SK-N-SH (cell line): ENCODE results near the gene CUL3.

ENCODE experiments used
- CHD2 ChIP-seq: fragments of 150-350 bp; IDR thresholded peaks from 2 replicates; pipeline ENCODE4 v1.6.1; 2018; ENCODE audit warnings: low read length; ENCODE audit not compliant: partially characterized antibody
- ELF1 ChIP-seq: IDR thresholded peaks from 2 replicates; pipeline ENCODE4 v1.4.0; 2012
- IRF3 ChIP-seq: fragments of 150-350 bp; IDR thresholded peaks from 2 replicates; pipeline ENCODE4 v1.6.1; 2016; ENCODE audit warnings: mild to moderate bottlenecking, low read depth, low read length
- MAX ChIP-seq: IDR thresholded peaks from 2 replicates; pipeline ENCODE4 v1.4.0; 2012; ENCODE audit warnings: low read depth
- MXI1 ChIP-seq: IDR thresholded peaks from 2 replicates; pipeline ENCODE4 v1.6.1; 2012; ENCODE audit warnings: mild to moderate bottlenecking, low read depth, low read length, improper control_type of control experiment
- PBX3 ChIP-seq: IDR thresholded peaks from 2 replicates; pipeline ENCODE4; 2012
- POLR2AphosphoS5 ChIP-seq: IDR thresholded peaks from 2 replicates; pipeline ENCODE4 v1.6.1; 2012; ENCODE audit warnings: low read depth, low read length
- RAD21 ChIP-seq: IDR thresholded peaks from 2 replicates; pipeline ENCODE4 v1.6.1; 2012; ENCODE audit warnings: mild to moderate bottlenecking, low read length
- RXRA ChIP-seq: IDR thresholded peaks from 2 replicates; pipeline ENCODE4 v1.4.0; 2012; ENCODE audit warnings: low read depth, mild to moderate bottlenecking, borderline replicate concordance
- SMC3 ChIP-seq: IDR thresholded peaks from 2 replicates; pipeline ENCODE4 v1.6.1; 2012; ENCODE audit warnings: low read depth, low read length, improper control_type of control experiment
- YY1 ChIP-seq: IDR thresholded peaks from 2 replicates; pipeline ENCODE4 v1.4.0; 2012; ENCODE audit warnings: low read depth, mild to moderate bottlenecking
- TF ChIP-seq, protein P1 (sequence below): fragments of 200-600 bp; sonication (generic); IDR thresholded peaks from 2 replicates; pipeline ENCODE4 v1.6.1; 2017; ENCODE audit warnings: antibody characterized with exemption, mild to moderate bottlenecking, moderate library complexity
- TF ChIP-seq, protein P2 (sequence below): IDR thresholded peaks from 2 replicates; pipeline ENCODE4 v1.6.1; 2012; ENCODE audit warnings: mild to moderate bottlenecking, low read depth, low read length, moderate library complexity
- TF ChIP-seq, protein P3 (sequence below): fragments of 150-350 bp; IDR thresholded peaks from 2 replicates; pipeline ENCODE4 v1.6.1; 2017; ENCODE audit warnings: antibody characterized with exemption, low read length, low read depth, borderline replicate concordance

DNA sequence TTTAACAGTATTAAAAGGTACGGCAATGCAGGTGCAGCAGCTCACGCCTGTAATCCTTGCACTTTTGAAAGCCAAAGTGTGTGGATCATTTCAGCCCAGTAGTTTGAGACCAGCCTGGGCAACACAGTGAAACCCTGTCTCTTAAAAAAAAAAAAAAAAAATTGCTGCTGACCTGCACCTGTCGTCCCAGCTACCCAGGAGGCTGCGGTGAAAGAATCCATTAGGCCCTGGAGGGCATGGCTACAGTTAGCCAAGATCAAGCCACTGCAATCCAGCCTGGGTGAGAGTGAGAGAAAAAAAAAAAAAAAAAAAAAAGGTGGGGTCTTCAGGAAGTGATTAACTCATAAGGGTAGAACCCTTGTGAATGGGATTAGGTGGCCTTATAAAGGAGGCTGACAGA, 12.8 kb downstream of the CUL3 start:
- no peak for TF ChIP-seq MXI1
- TF ChIP-seq, protein P1, sequence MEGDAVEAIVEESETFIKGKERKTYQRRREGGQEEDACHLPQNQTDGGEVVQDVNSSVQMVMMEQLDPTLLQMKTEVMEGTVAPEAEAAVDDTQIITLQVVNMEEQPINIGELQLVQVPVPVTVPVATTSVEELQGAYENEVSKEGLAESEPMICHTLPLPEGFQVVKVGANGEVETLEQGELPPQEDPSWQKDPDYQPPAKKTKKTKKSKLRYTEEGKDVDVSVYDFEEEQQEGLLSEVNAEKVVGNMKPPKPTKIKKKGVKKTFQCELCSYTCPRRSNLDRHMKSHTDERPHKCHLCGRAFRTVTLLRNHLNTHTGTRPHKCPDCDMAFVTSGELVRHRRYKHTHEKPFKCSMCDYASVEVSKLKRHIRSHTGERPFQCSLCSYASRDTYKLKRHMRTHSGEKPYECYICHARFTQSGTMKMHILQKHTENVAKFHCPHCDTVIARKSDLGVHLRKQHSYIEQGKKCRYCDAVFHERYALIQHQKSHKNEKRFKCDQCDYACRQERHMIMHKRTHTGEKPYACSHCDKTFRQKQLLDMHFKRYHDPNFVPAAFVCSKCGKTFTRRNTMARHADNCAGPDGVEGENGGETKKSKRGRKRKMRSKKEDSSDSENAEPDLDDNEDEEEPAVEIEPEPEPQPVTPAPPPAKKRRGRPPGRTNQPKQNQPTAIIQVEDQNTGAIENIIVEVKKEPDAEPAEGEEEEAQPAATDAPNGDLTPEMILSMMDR, result no peak
- no peak for TF ChIP-seq PBX3
- no peak for TF ChIP-seq YY1
- TF ChIP-seq, protein P2, sequence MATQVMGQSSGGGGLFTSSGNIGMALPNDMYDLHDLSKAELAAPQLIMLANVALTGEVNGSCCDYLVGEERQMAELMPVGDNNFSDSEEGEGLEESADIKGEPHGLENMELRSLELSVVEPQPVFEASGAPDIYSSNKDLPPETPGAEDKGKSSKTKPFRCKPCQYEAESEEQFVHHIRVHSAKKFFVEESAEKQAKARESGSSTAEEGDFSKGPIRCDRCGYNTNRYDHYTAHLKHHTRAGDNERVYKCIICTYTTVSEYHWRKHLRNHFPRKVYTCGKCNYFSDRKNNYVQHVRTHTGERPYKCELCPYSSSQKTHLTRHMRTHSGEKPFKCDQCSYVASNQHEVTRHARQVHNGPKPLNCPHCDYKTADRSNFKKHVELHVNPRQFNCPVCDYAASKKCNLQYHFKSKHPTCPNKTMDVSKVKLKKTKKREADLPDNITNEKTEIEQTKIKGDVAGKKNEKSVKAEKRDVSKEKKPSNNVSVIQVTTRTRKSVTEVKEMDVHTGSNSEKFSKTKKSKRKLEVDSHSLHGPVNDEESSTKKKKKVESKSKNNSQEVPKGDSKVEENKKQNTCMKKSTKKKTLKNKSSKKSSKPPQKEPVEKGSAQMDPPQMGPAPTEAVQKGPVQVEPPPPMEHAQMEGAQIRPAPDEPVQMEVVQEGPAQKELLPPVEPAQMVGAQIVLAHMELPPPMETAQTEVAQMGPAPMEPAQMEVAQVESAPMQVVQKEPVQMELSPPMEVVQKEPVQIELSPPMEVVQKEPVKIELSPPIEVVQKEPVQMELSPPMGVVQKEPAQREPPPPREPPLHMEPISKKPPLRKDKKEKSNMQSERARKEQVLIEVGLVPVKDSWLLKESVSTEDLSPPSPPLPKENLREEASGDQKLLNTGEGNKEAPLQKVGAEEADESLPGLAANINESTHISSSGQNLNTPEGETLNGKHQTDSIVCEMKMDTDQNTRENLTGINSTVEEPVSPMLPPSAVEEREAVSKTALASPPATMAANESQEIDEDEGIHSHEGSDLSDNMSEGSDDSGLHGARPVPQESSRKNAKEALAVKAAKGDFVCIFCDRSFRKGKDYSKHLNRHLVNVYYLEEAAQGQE, result no peak
- TF ChIP-seq IRF3, result no peak
- no peak for TF ChIP-seq SMC3
- TF ChIP-seq, protein P3, sequence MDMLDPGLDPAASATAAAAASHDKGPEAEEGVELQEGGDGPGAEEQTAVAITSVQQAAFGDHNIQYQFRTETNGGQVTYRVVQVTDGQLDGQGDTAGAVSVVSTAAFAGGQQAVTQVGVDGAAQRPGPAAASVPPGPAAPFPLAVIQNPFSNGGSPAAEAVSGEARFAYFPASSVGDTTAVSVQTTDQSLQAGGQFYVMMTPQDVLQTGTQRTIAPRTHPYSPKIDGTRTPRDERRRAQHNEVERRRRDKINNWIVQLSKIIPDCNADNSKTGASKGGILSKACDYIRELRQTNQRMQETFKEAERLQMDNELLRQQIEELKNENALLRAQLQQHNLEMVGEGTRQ, result no peak
- no peak for TF ChIP-seq RXRA
- TF ChIP-seq RAD21, result no peak
- TF ChIP-seq MAX, result no peak
- no peak for TF ChIP-seq CHD2
- no peak for TF ChIP-seq ELF1
- TF ChIP-seq POLR2AphosphoS5, result no peak
